GM23338 (cell line): ENCODE data around the gene SETBP1. TPM values are rescaled to one million over a fixed set of nuclear protein-coding genes. Genes with fewer than 3 reads are reported as not detected.

Source experiments
- ATAC-seq: fragments of 200-7000 bp; cut with Tn5 transposase; 3 replicates; pipeline ENCODE4 v1.9.1; 2020
- DNase-seq: peaks from one replicate; pipeline ENCODE4 v3.0.0-alpha.2; 2015; ENCODE audit warnings: low spot score
- H2AFZ ChIP-seq: fragments of 200-600 bp; sonication (generic); 2 replicates; pipeline ENCODE4 v1.8.0; 2016; ENCODE audit warnings: antibody characterized with exemption, mild to moderate bottlenecking, moderate library complexity
- H3F3A ChIP-seq: fragments of 200-600 bp; sonication (generic); replicated peaks from 2 replicates; pipeline ENCODE4 v1.8.0; 2017; ENCODE audit warnings: antibody characterized with exemption, mixed run types, low read depth
- H3K27ac ChIP-seq: fragments of 200-600 bp; sonication (generic); 2 replicates; pipeline ENCODE4 v1.6.1; 2016; ENCODE audit warnings: low read depth
- H3K27me3 ChIP-seq: fragments of 200-600 bp; sonication (generic); 2 replicates; pipeline ENCODE4 v1.8.0; 2016; ENCODE audit warnings: mild to moderate bottlenecking, mixed run types, moderate library complexity; ENCODE audit not compliant: insufficient read depth
- H3K36me3 ChIP-seq: fragments of 200-600 bp; sonication (generic); 2 replicates; pipeline ENCODE4 v1.8.0; 2016; ENCODE audit warnings: mild to moderate bottlenecking; ENCODE audit not compliant: insufficient read depth
- H3K4me1 ChIP-seq: fragments of 200-600 bp; sonication (generic); 2 replicates; pipeline ENCODE4 v1.8.0; 2016; ENCODE audit warnings: mild to moderate bottlenecking, moderate library complexity; ENCODE audit not compliant: insufficient read depth
- H3K4me2 ChIP-seq: fragments of 200-600 bp; sonication (generic); 2 replicates; pipeline ENCODE4 v1.7.1; 2017; ENCODE audit warnings: mixed run types
- H3K4me3 ChIP-seq: fragments of 200-600 bp; sonication (generic); 2 replicates; pipeline ENCODE4 v1.6.1; 2016; ENCODE audit warnings: mixed run types
- H3K79me2 ChIP-seq: fragments of 200-600 bp; sonication (generic); replicated peaks from 2 replicates; pipeline ENCODE4 v1.8.0; 2017; ENCODE audit warnings: mild to moderate bottlenecking; ENCODE audit not compliant: insufficient read depth
- H3K9me2 ChIP-seq: fragments of 200-600 bp; sonication (generic); 2 replicates; pipeline ENCODE4 v1.8.0; 2017; ENCODE audit not compliant: insufficient read depth
- H4K20me1 ChIP-seq: fragments of 200-600 bp; sonication (generic); replicated peaks from 2 replicates; pipeline ENCODE4 v1.8.0; 2017; ENCODE audit warnings: mild to moderate bottlenecking; ENCODE audit not compliant: insufficient read depth
- H3K27ac Mint-ChIP-seq: 2 replicates; pipeline ENCODE4 v1.8.0; 2020; ENCODE audit warnings: inconsistent platforms, mild to moderate bottlenecking, moderate library complexity, mixed read lengths
- H3K27me3 Mint-ChIP-seq: 3 replicates; pipeline ENCODE4 v1.8.0; 2022; ENCODE audit warnings: low read depth, mild to moderate bottlenecking, moderate library complexity, mixed read lengths, inconsistent platforms; ENCODE audit not compliant: insufficient read depth, poor library complexity
- H3K36me3 Mint-ChIP-seq: 3 replicates; pipeline ENCODE4 v1.8.0; 2021; ENCODE audit warnings: low read depth, mild to moderate bottlenecking, inconsistent platforms, moderate library complexity, mixed read lengths
- H3K4me1 Mint-ChIP-seq: 3 replicates; pipeline ENCODE4 v1.8.0; 2020; ENCODE audit warnings: mild to moderate bottlenecking, inconsistent platforms, mixed read lengths
- H3K4me3 Mint-ChIP-seq: 3 replicates; pipeline ENCODE4 v1.8.0; 2021; ENCODE audit warnings: moderate library complexity, mild to moderate bottlenecking, inconsistent platforms, mixed read lengths
- H3K9me3 Mint-ChIP-seq: 3 replicates; pipeline ENCODE4 v1.8.0; 2020; ENCODE audit warnings: moderate library complexity, mild to moderate bottlenecking, inconsistent platforms, mixed read lengths
- CREB1 ChIP-seq: fragments of 250-450 bp; sonication (Bioruptor Pico); IDR thresholded peaks from 2 replicates; pipeline ENCODE4 v1.5.0; 2020; ENCODE audit warnings: low read depth, mild to moderate bottlenecking, moderate library complexity
- EZH2 ChIP-seq: fragments of 200-600 bp; sonication (generic); IDR thresholded peaks from one replicate; pipeline ENCODE4 v1.8.0; 2017; ENCODE audit warnings: antibody characterized with exemption, mild to moderate bottlenecking, low read depth; ENCODE audit not compliant: unreplicated experiment
- EZH2phosphoT487 ChIP-seq: fragments of 200-600 bp; sonication (generic); IDR thresholded peaks from one replicate; pipeline ENCODE4 v1.8.1; 2018; ENCODE audit warnings: antibody characterized with exemption; ENCODE audit not compliant: unreplicated experiment
- JUNB ChIP-seq: IDR thresholded peaks from one replicate; pipeline ENCODE4 v1.6.1; 2016; ENCODE audit warnings: antibody characterized with exemption; ENCODE audit not compliant: unreplicated experiment
- NANOG ChIP-seq: IDR thresholded peaks from 2 replicates; pipeline ENCODE4 v1.6.1; 2016; ENCODE audit warnings: antibody characterized with exemption, borderline replicate concordance
- POLR2AphosphoS5 ChIP-seq: IDR thresholded peaks from 2 replicates; pipeline ENCODE4 v1.6.1; 2016; ENCODE audit warnings: antibody characterized with exemption, low read depth
- STAT1 ChIP-seq: IDR thresholded peaks from one replicate; pipeline ENCODE4 v1.6.1; 2016; ENCODE audit warnings: antibody characterized with exemption; ENCODE audit not compliant: unreplicated experiment
- ZNF114 ChIP-seq: fragments of 250-450 bp; sonication (Bioruptor Pico); IDR thresholded peaks from 2 replicates; pipeline ENCODE4 v1.5.0; 2020; ENCODE audit warnings: mild to moderate bottlenecking, moderate library complexity
- ZNF331 ChIP-seq: fragments of 250-450 bp; sonication (Bioruptor Pico); IDR thresholded peaks from 2 replicates; pipeline ENCODE4 v1.5.0; 2020; ENCODE audit warnings: low read depth, mild to moderate bottlenecking, moderate library complexity
- polyA plus RNA-seq: library from polyadenylated mRNA; unstranded; fragments of >200 nt; fragmentation: Nextera tagmentation; extraction: Ambion mirVana; gene quantifications from 2 replicates; pipeline ENCODE4 v1.2.1, GENCODE V29; 2016
- total RNA-seq: library from RNA; depleted of rRNA; stranded (reverse); fragments of >200 nt; shearing (Covaris generic); gene quantifications from 2 replicates; pipeline ENCODE4 v1.2.3, GENCODE V29; 2014
- TF ChIP-seq, protein P1 (sequence below): IDR thresholded peaks from 2 replicates; pipeline ENCODE4 v1.6.1; 2016; ENCODE audit warnings: antibody characterized with exemption
- TF ChIP-seq, protein P2 (sequence below): IDR thresholded peaks from one replicate; pipeline ENCODE4 v1.6.1; 2018; ENCODE audit warnings: antibody characterized with exemption; ENCODE audit not compliant: unreplicated experiment
- TF ChIP-seq, protein P3 (sequence below): fragments of 250-450 bp; sonication (Bioruptor Pico); IDR thresholded peaks from 2 replicates; pipeline ENCODE4 v1.5.0; 2020; ENCODE audit warnings: mild to moderate bottlenecking, moderate library complexity
- TF ChIP-seq, protein P4 (sequence below), 2 experiments: fragments of 200-600 bp in 1 of 2; sonication (generic) in 1 of 2; conservative IDR thresholded peaks; 2 replicates each; pipeline versions ENCODE4 v1.5.1 to v1.6.1; 2016 to 2017; ENCODE audit warnings: antibody characterized with exemption in 2 of 2, low read depth in 2 of 2, mild to moderate bottlenecking in 2 of 2, moderate library complexity in 1 of 2

SETBP1 gene
- total and polyA plus RNA-seq, 2 experiments from 2014 or later, result 1.6 to 5.5 TPM

DNA sequence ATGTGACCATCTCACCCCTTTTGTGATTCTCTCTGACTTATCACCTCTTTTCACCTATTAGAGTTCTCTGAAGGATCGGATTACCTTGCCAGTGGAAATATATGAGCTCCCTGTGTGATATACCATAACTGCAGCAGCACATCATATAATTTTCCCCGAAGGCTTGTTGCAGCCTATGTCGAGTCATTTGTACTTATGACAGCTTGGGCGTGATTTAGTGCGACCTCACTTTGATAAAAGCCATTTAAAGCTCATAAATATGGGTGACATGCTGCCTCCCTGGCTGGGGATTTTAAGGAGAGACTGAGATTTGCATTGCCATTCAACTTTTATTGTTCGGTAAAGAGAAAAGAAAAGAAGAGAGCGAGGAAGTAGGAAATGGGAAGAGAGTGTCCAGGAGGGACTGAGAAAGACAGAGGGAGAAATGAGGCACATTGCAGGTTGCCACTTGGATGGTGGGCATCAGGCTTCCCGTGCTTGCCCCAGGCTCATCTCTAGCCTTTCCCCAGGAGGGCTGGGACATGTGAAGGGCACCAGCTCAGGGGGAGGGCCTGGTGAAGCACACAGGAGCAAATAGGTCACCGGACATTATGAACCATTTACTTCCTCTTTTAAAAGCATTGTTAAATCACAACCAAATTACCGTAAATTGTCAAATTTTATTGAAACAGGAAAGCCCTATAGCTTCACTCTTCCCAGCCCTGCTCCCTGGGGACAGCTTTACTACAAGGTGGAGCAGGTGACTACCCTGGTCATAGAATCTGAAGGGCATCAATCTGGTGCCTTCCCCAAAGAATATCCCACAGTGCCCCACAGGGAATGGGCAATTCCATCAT is 161.3 kb downstream of the SETBP1 start:
- H3K4me1 ChIP-seq, result peaks cover 18% of the 10 kb centered on the region
- no peak overlapping the region for H3K4me3 ChIP-seq
- no peak overlapping the region for H2AFZ ChIP-seq
- Mint-ChIP-seq H3K4me1 (peaks cover 32% of the 10 kb centered on the region), H3K36me3 (0 out of 3 replicates have a peak, but pooled peaks cover 5% of the 10 kb centered on the region), H3K27me3 (peaks cover 4% of the 10 kb centered on the region), H3K9me3 (no peaks in the 10 kb centered on the region), H3K4me3 (no peak overlapping the region), H3K27ac (no peak overlapping the region)
- no peaks in the 10 kb centered on the region for H3F3A ChIP-seq
- H3K79me2 ChIP-seq, result no peaks in the 10 kb centered on the region
- H4K20me1 ChIP-seq, result no peaks in the 10 kb centered on the region
- H3K27me3 ChIP-seq, result no peaks in the 10 kb centered on the region
- ATAC-seq (no peak), DNase-seq (no peak)
- TF ChIP-seq, protein P1, sequence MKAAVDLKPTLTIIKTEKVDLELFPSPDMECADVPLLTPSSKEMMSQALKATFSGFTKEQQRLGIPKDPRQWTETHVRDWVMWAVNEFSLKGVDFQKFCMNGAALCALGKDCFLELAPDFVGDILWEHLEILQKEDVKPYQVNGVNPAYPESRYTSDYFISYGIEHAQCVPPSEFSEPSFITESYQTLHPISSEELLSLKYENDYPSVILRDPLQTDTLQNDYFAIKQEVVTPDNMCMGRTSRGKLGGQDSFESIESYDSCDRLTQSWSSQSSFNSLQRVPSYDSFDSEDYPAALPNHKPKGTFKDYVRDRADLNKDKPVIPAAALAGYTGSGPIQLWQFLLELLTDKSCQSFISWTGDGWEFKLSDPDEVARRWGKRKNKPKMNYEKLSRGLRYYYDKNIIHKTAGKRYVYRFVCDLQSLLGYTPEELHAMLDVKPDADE, result no peak
- TF ChIP-seq, protein P2, sequence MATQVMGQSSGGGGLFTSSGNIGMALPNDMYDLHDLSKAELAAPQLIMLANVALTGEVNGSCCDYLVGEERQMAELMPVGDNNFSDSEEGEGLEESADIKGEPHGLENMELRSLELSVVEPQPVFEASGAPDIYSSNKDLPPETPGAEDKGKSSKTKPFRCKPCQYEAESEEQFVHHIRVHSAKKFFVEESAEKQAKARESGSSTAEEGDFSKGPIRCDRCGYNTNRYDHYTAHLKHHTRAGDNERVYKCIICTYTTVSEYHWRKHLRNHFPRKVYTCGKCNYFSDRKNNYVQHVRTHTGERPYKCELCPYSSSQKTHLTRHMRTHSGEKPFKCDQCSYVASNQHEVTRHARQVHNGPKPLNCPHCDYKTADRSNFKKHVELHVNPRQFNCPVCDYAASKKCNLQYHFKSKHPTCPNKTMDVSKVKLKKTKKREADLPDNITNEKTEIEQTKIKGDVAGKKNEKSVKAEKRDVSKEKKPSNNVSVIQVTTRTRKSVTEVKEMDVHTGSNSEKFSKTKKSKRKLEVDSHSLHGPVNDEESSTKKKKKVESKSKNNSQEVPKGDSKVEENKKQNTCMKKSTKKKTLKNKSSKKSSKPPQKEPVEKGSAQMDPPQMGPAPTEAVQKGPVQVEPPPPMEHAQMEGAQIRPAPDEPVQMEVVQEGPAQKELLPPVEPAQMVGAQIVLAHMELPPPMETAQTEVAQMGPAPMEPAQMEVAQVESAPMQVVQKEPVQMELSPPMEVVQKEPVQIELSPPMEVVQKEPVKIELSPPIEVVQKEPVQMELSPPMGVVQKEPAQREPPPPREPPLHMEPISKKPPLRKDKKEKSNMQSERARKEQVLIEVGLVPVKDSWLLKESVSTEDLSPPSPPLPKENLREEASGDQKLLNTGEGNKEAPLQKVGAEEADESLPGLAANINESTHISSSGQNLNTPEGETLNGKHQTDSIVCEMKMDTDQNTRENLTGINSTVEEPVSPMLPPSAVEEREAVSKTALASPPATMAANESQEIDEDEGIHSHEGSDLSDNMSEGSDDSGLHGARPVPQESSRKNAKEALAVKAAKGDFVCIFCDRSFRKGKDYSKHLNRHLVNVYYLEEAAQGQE, result no peak
- TF ChIP-seq ZNF331 (CRISPR knock-in tag) (no peak), NANOG (no peak), CREB1 (CRISPR knock-in tag) (no peak), EZH2 (no peak), POLR2AphosphoS5 (no peak), JUNB (no peak), ZNF114 (CRISPR knock-in tag) (no peak), STAT1 (no peak), EZH2phosphoT487 (no peak)
- TF ChIP-seq, protein P3, sequence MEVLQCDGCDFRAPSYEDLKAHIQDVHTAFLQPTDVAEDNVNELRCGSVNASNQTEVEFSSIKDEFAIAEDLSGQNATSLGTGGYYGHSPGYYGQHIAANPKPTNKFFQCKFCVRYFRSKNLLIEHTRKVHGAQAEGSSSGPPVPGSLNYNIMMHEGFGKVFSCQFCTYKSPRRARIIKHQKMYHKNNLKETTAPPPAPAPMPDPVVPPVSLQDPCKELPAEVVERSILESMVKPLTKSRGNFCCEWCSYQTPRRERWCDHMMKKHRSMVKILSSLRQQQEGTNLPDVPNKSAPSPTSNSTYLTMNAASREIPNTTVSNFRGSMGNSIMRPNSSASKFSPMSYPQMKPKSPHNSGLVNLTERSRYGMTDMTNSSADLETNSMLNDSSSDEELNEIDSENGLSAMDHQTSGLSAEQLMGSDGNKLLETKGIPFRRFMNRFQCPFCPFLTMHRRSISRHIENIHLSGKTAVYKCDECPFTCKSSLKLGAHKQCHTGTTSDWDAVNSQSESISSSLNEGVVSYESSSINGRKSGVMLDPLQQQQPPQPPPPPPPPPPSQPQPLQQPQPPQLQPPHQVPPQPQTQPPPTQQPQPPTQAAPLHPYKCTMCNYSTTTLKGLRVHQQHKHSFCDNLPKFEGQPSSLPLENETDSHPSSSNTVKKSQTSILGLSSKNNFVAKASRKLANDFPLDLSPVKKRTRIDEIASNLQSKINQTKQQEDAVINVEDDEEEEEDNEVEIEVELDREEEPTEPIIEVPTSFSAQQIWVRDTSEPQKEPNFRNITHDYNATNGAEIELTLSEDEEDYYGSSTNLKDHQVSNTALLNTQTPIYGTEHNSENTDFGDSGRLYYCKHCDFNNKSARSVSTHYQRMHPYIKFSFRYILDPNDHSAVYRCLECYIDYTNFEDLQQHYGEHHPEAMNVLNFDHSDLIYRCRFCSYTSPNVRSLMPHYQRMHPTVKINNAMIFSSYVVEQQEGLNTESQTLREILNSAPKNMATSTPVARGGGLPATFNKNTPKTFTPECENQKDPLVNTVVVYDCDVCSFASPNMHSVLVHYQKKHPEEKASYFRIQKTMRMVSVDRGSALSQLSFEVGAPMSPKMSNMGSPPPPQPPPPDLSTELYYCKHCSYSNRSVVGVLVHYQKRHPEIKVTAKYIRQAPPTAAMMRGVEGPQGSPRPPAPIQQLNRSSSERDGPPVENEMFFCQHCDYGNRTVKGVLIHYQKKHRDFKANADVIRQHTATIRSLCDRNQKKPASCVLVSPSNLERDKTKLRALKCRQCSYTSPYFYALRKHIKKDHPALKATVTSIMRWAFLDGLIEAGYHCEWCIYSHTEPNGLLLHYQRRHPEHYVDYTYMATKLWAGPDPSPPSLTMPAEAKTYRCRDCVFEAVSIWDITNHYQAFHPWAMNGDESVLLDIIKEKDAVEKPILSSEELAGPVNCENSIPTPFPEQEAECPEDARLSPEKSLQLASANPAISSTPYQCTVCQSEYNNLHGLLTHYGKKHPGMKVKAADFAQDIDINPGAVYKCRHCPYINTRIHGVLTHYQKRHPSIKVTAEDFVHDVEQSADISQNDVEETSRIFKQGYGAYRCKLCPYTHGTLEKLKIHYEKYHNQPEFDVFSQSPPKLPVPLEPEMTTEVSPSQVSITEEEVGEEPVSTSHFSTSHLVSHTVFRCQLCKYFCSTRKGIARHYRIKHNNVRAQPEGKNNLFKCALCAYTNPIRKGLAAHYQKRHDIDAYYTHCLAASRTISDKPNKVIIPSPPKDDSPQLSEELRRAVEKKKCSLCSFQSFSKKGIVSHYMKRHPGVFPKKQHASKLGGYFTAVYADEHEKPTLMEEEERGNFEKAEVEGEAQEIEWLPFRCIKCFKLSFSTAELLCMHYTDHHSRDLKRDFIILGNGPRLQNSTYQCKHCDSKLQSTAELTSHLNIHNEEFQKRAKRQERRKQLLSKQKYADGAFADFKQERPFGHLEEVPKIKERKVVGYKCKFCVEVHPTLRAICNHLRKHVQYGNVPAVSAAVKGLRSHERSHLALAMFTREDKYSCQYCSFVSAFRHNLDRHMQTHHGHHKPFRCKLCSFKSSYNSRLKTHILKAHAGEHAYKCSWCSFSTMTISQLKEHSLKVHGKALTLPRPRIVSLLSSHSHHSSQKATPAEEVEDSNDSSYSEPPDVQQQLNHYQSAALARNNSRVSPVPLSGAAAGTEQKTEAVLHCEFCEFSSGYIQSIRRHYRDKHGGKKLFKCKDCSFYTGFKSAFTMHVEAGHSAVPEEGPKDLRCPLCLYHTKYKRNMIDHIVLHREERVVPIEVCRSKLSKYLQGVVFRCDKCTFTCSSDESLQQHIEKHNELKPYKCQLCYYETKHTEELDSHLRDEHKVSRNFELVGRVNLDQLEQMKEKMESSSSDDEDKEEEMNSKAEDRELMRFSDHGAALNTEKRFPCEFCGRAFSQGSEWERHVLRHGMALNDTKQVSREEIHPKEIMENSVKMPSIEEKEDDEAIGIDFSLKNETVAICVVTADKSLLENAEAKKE (CRISPR knock-in tag), result no peak
- TF ChIP-seq, protein P4, sequence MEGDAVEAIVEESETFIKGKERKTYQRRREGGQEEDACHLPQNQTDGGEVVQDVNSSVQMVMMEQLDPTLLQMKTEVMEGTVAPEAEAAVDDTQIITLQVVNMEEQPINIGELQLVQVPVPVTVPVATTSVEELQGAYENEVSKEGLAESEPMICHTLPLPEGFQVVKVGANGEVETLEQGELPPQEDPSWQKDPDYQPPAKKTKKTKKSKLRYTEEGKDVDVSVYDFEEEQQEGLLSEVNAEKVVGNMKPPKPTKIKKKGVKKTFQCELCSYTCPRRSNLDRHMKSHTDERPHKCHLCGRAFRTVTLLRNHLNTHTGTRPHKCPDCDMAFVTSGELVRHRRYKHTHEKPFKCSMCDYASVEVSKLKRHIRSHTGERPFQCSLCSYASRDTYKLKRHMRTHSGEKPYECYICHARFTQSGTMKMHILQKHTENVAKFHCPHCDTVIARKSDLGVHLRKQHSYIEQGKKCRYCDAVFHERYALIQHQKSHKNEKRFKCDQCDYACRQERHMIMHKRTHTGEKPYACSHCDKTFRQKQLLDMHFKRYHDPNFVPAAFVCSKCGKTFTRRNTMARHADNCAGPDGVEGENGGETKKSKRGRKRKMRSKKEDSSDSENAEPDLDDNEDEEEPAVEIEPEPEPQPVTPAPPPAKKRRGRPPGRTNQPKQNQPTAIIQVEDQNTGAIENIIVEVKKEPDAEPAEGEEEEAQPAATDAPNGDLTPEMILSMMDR (conservative IDR thresholded peaks at IDR 0.05; ENCODE audit: low read depth in 2 of 2), result no peak
- no peaks in the 10 kb centered on the region for H3K36me3 ChIP-seq
- H3K9me2 ChIP-seq, result peaks cover 16% of the 10 kb centered on the region; the same call in 1 of the 2 replicates
- H3K27ac ChIP-seq, result no peak overlapping the region
- no peak overlapping the region for H3K4me2 ChIP-seq
